K562 (cell line): Measurements from ENCODE around the gene UCHL5. TPM values are rescaled to one million over a fixed set of nuclear protein-coding genes. Genes with fewer than 3 reads are reported as not detected.

Source experiments
- C11orf30 ChIP-seq: fragments of 450-650 bp; IDR thresholded peaks from 2 replicates; pipeline ENCODE4 v1.6.1; 2016; ENCODE audit warnings: low read depth, mild to moderate bottlenecking
- FOSL1 ChIP-seq: fragments of 200-800 bp; sonication (Bioruptor generic); conservative IDR thresholded peaks from 2 replicates; pipeline ENCODE4 v1.6.1; 2016; ENCODE audit warnings: missing genetic modification characterization, missing compliant biosample characterization
- FOXA3 ChIP-seq, 2 experiments: fragments of 450-650 bp in 1 of 2; sonication (generic) in 1 of 2; formaldehyde crosslinking; IDR thresholded peaks in 1 of 2; conservative IDR thresholded peaks in 1 of 2; 2 replicates each; pipeline versions ENCODE4 v1.4.0 to v1.8.0; 2020 to 2022; ENCODE audit warnings: mild to moderate bottlenecking in 2 of 2, missing genetic modification reagents in 1 of 2
- HNRNPUL1 ChIP-seq: fragments of 200-400 bp; formaldehyde crosslinking; IDR thresholded peaks from 2 replicates; pipeline ENCODE4 v1.6.1; 2017; ENCODE audit warnings: low read length
- JUN ChIP-seq, 2 experiments: sonication (generic) in 1 of 2; formaldehyde crosslinking in 1 of 2; IDR thresholded peaks; 2 replicates each; pipeline versions ENCODE4 v1.6.1 to v1.8.0; 2012 to 2022; ENCODE audit warnings: borderline replicate concordance in 2 of 2, mild to moderate bottlenecking in 2 of 2, improper control_type of control experiment in 1 of 2, low read depth in 1 of 2, low read length in 1 of 2, missing genetic modification reagents in 1 of 2
- NR3C1 ChIP-seq: sonication (generic); formaldehyde crosslinking; IDR thresholded peaks from 2 replicates; pipeline ENCODE4 v1.8.1; 2022; ENCODE audit warnings: missing genetic modification reagents
- NRF1 ChIP-seq, 2 experiments: fragments of 450-650 bp; IDR thresholded peaks in 1 of 2; conservative IDR thresholded peaks in 1 of 2; 2 replicates each; pipeline ENCODE4 v1.6.1; 2014; ENCODE audit warnings: mild to moderate bottlenecking in 2 of 2
- PCBP1 ChIP-seq: fragments of 200-400 bp; formaldehyde crosslinking; IDR thresholded peaks from 2 replicates; pipeline ENCODE4 v1.6.1; 2018; ENCODE audit warnings: mild to moderate bottlenecking, low read depth, low read length; ENCODE audit not compliant: poor library complexity, severe bottlenecking
- ZBTB9 ChIP-seq: fragments of 450-650 bp; formaldehyde crosslinking; IDR thresholded peaks from 2 replicates; pipeline ENCODE4 v1.4.0; 2020; ENCODE audit warnings: mild to moderate bottlenecking, moderate library complexity
- ZNF232 ChIP-seq: sonication (generic); formaldehyde crosslinking; IDR thresholded peaks from 2 replicates; pipeline ENCODE4 v1.8.0; 2022; ENCODE audit warnings: mild to moderate bottlenecking, missing genetic modification reagents
- polyA plus RNA-seq, 8 experiments: library from polyadenylated mRNA; depleted of rRNA in 4 of 8; stranded (reverse) in 5 of 8; unstranded in 3 of 8; fragments of >200 nt; fragmentation: Nextera tagmentation in 2 of 8; fragmentation: Illumina TruSeq in 1 of 8; extraction: Ambion mirVana in 2 of 8; extraction: Trizol in 1 of 8; gene quantifications; 2 replicates each; pipeline versions ENCODE4 v1.2.1 to v1.2.3, GENCODE V29; 2011 to 2014; ENCODE audit warnings: inconsistent platforms in 1 of 8, missing spikeins in 1 of 8
- total RNA-seq, 7 experiments: library from RNA; depleted of rRNA in 6 of 7; stranded (reverse); fragments of >200 nt in 6 of 7; fragmentation: Illumina TruSeq in 2 of 7; extraction: Trizol in 2 of 7; gene quantifications; 2 replicates each; pipeline versions ENCODE4 v1.2.1 to v1.2.3, GENCODE V29; 2011 to 2021; ENCODE audit warnings: low replicate concordance in 1 of 7

UCHL5 gene
- total and polyA plus RNA-seq, 9 of the 15 experiments (the other 6 are each of a cell fraction or from before 2014, with no cell fraction given) = 61.0 to 206 (median 122) TPM

DNA sequence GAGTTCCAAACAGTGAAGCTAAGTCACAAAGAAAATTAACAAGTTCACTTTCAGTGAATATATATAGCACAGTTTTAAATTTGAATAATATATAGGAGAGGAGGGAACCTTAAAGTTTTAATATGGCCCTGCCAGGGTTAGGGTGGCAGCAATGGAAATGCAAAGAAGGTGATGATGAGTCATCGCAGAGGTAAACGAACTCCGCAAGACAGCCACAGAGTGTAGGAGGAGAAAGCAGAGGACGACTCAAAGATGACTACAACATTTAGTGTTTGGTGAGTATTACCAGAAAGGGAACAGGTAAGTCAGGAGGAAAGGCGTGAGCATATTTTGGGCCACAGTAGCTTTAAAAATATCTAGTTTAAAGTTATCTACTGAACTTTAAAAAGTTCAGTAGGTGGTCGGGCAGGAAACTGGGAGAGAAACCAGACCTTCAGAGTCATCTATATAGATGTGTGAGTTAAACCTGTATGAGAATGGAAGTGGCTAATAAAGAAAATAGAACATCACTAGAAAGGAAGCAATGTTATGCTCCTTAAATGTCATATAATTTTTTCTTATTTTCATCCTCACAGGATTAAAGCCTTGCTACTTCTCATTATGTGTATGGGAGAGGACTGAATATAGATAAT, 75.7 kb downstream of the UCHL5 start (continued):
- TF ChIP-seq ZBTB9 (CRISPR knock-in tag) = no peak
- no peak for TF ChIP-seq HNRNPUL1
- 0 out of 2 replicates have a peak, but pooled peaks have one; percentile 24 for TF ChIP-seq FOSL1 (tag)
- TF ChIP-seq NR3C1 = no peak
- TF ChIP-seq ZNF232 (CRISPR knock-in tag) = no peak
- TF ChIP-seq FOXA3 (CRISPR knock-in tag; conservative IDR thresholded peaks at IDR 0.05 in 1 of 2, IDR thresholded peaks at IDR 0.05 in 1 of 2) = no peak
- TF ChIP-seq JUN (IDR thresholded peaks at IDR 0.05; ENCODE audit: borderline replicate concordance, low read depth, low read length) = 0 out of 2 replicates have a peak, but pooled peaks have one; percentile 32
- TF ChIP-seq JUN (CRISPR knock-in tag; IDR thresholded peaks at IDR 0.05; ENCODE audit: borderline replicate concordance) = no peak
- 0 out of 2 replicates have a peak, but pooled peaks have one; percentile 13 for TF ChIP-seq C11orf30
- TF ChIP-seq PCBP1 = no peak
- TF ChIP-seq NRF1 (conservative IDR thresholded peaks at IDR 0.05 in 1 of 2, IDR thresholded peaks at IDR 0.05 in 1 of 2) = no peak
